ENCODE data around the gene TMEM125.

The TMEM125 gene

GRCh38 chr1:43234267-43234666, 35.5 kb upstream of the TMEM125 start:
- no peak overlapping the region for H3K4me2 ChIP-seq (ENCODE audit: low read length)
- H3K27me3 ChIP-seq (ENCODE audit: control insufficient read depth, insufficient read depth, low read length): no peaks in the 10 kb centered on the region
- peaks cover 14% of the 10 kb centered on the region for H3K4me1 ChIP-seq (ENCODE audit: control insufficient read depth, insufficient read depth, low read length)
- no peak overlapping the region for H3K9ac ChIP-seq (ENCODE audit: low read depth, low read length)
- H3K36me3 ChIP-seq (ENCODE audit: insufficient read depth, low read length): no peaks in the 10 kb centered on the region
- no peaks in the 10 kb centered on the region for H3K9me3 ChIP-seq (replicated peaks; ENCODE audit: low read length)
- no peak overlapping the region for H3K4me3 ChIP-seq (ENCODE audit: low read length)

- Histone ChIP-seq H3K9ac (ENCODE audit: low read depth, low read length) (no peak overlapping the region), H3K4me2 (ENCODE audit: low read length) (no peak overlapping the region), H3K4me3 (ENCODE audit: low read length) (no peak overlapping the region), H3K4me1 (ENCODE audit: control insufficient read depth, insufficient read depth, low read length) (peaks cover 14% of the 10 kb centered on the region), H3K27me3 (ENCODE audit: control insufficient read depth, insufficient read depth, low read length) (no peaks in the 10 kb centered on the region), H3K36me3 (ENCODE audit: insufficient read depth, low read length) (no peaks in the 10 kb centered on the region), H3K9me3 (replicated peaks; ENCODE audit: low read length) (no peaks in the 10 kb centered on the region)
Observed at GRCh38 chr1:43235040-43235439, 34.7 kb upstream of the TMEM125 start.

DNA sequence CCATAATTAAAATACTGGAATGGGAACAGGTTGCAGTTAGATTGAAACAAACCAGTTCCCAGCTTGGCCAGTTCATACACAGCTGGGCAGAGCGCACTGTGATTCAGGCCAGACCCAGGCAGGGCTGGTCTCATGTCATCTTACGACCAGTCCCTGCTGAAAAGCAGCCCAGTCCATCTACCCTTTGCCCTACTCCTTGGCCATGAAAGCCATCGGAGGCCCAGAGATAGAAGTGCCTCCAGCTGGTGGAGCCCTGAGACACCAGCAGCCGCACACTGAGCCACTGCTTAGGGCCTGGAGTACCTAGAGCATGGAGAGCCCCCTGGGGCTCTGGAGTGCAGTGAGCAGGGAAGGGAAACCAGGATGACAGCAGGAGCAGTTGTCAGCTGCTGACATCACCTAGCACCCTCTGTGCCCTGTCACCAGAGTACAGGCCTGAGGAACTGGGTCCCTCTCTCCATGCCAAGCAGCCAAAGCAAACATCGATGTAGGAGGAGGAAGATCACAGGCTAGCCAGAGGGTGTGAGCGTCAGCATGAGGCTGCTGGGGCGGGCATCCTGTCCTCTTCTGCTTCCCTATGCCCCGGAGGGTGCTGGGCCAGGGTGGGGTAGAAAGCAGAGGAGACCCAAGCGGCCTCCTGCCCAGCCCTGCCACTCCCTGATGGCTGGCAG, 34.2 kb upstream of the TMEM125 start:
- Histone ChIP-seq H3K4me2 (ENCODE audit: low read length) (no peak overlapping the region), H3K9me3 (replicated peaks; ENCODE audit: low read length) (no peaks in the 10 kb centered on the region), H3K4me1 (ENCODE audit: control insufficient read depth, insufficient read depth, low read length) (peaks cover 14% of the 10 kb centered on the region), H3K27me3 (ENCODE audit: control insufficient read depth, insufficient read depth, low read length) (no peaks in the 10 kb centered on the region), H3K9ac (ENCODE audit: low read depth, low read length) (no peak overlapping the region), H3K36me3 (ENCODE audit: insufficient read depth, low read length) (no peaks in the 10 kb centered on the region), H3K4me3 (ENCODE audit: low read length) (no peak overlapping the region)

GRCh38 chr1:43237121-43237520, 32.7 kb upstream of the TMEM125 start:
- no peaks in the 10 kb centered on the region for H3K9me3 ChIP-seq (replicated peaks; ENCODE audit: low read length)
- H3K4me1 ChIP-seq (ENCODE audit: control insufficient read depth, insufficient read depth, low read length): peaks cover 9% of the 10 kb centered on the region
- no peak overlapping the region for H3K4me3 ChIP-seq (ENCODE audit: low read length)
- H3K9ac ChIP-seq (ENCODE audit: low read depth, low read length): no peak overlapping the region
- H3K4me2 ChIP-seq (ENCODE audit: low read length): no peak overlapping the region
- no peaks in the 10 kb centered on the region for H3K27me3 ChIP-seq (ENCODE audit: control insufficient read depth, insufficient read depth, low read length)
- no peaks in the 10 kb centered on the region for H3K36me3 ChIP-seq (ENCODE audit: insufficient read depth, low read length)

DNA sequence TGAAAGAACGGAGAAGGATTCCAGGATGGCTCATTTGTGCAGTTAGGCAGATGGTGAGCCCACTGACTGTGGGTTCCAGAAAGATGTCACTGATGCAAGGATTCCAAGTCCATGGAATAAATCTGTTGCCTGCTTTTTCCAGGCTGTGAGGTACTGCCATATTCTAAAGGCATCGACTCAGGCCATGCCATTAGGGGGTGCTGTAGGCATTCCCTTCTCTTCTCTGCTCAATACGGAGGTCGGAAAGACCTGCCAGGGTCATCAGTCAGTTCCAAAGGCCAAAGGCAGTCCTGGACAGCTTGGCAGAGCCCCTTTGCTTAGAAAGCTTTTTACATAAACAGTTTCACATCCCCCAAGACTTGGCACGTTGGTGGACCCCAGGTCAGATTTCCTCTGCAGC, 31.7 kb upstream of the TMEM125 start:
- Histone ChIP-seq H3K4me1 (ENCODE audit: control insufficient read depth, insufficient read depth, low read length) (no peaks in the 10 kb centered on the region), H3K36me3 (ENCODE audit: insufficient read depth, low read length) (no peaks in the 10 kb centered on the region), H3K9me3 (replicated peaks; ENCODE audit: low read length) (no peaks in the 10 kb centered on the region), H3K27me3 (ENCODE audit: control insufficient read depth, insufficient read depth, low read length) (no peaks in the 10 kb centered on the region), H3K4me3 (ENCODE audit: low read length) (no peak overlapping the region), H3K4me2 (ENCODE audit: low read length) (no peak overlapping the region), H3K9ac (ENCODE audit: low read depth, low read length) (no peak overlapping the region)

GRCh38 chr1:43238991-43239469, 30.8 kb upstream of the TMEM125 start:
- no peak overlapping the region for H3K4me3 ChIP-seq (ENCODE audit: low read length)
- H3K27me3 ChIP-seq (ENCODE audit: control insufficient read depth, insufficient read depth, low read length): no peaks in the 10 kb centered on the region
- no peak overlapping the region for H3K4me2 ChIP-seq (ENCODE audit: low read length)
- no peaks in the 10 kb centered on the region for H3K4me1 ChIP-seq (ENCODE audit: control insufficient read depth, insufficient read depth, low read length)
- no peak overlapping the region for H3K9ac ChIP-seq (ENCODE audit: low read depth, low read length)
- H3K36me3 ChIP-seq (ENCODE audit: insufficient read depth, low read length): no peaks in the 10 kb centered on the region
- H3K9me3 ChIP-seq (replicated peaks; ENCODE audit: low read length): no peaks in the 10 kb centered on the region

GRCh38 chr1:43239484-43239883, 30.3 kb upstream of the TMEM125 start:
- no peak overlapping the region for H3K9ac ChIP-seq (ENCODE audit: low read depth, low read length)
- no peak overlapping the region for H3K4me3 ChIP-seq (ENCODE audit: low read length)
- H3K36me3 ChIP-seq (ENCODE audit: insufficient read depth, low read length): no peaks in the 10 kb centered on the region
- no peak overlapping the region for H3K4me2 ChIP-seq (ENCODE audit: low read length)
- no peaks in the 10 kb centered on the region for H3K4me1 ChIP-seq (ENCODE audit: control insufficient read depth, insufficient read depth, low read length)
- no peaks in the 10 kb centered on the region for H3K27me3 ChIP-seq (ENCODE audit: control insufficient read depth, insufficient read depth, low read length)
- no peaks in the 10 kb centered on the region for H3K9me3 ChIP-seq (replicated peaks; ENCODE audit: low read length)

GRCh38 chr1:43241413-43241836, 28.4 kb upstream of the TMEM125 start:
- no peak overlapping the region for H3K9ac ChIP-seq (ENCODE audit: low read depth, low read length)
- H3K4me2 ChIP-seq (ENCODE audit: low read length): no peak overlapping the region
- H3K4me1 ChIP-seq (ENCODE audit: control insufficient read depth, insufficient read depth, low read length): no peaks in the 10 kb centered on the region
- H3K36me3 ChIP-seq (ENCODE audit: insufficient read depth, low read length): no peaks in the 10 kb centered on the region
- no peaks in the 10 kb centered on the region for H3K27me3 ChIP-seq (ENCODE audit: control insufficient read depth, insufficient read depth, low read length)
- H3K9me3 ChIP-seq (replicated peaks; ENCODE audit: low read length): no peaks in the 10 kb centered on the region
- H3K4me3 ChIP-seq (ENCODE audit: low read length): no peak overlapping the region

- Histone ChIP-seq H3K4me2 (ENCODE audit: low read length) (no peak overlapping the region), H3K4me1 (ENCODE audit: control insufficient read depth, insufficient read depth, low read length) (no peaks in the 10 kb centered on the region), H3K4me3 (ENCODE audit: low read length) (no peak overlapping the region), H3K36me3 (ENCODE audit: insufficient read depth, low read length) (no peaks in the 10 kb centered on the region), H3K9me3 (replicated peaks; ENCODE audit: low read length) (peaks cover 4% of the 10 kb centered on the region), H3K9ac (ENCODE audit: low read depth, low read length) (no peak overlapping the region), H3K27me3 (ENCODE audit: control insufficient read depth, insufficient read depth, low read length) (no peaks in the 10 kb centered on the region)
Observed at GRCh38 chr1:43243299-43243698, 26.5 kb upstream of the TMEM125 start.

DNA sequence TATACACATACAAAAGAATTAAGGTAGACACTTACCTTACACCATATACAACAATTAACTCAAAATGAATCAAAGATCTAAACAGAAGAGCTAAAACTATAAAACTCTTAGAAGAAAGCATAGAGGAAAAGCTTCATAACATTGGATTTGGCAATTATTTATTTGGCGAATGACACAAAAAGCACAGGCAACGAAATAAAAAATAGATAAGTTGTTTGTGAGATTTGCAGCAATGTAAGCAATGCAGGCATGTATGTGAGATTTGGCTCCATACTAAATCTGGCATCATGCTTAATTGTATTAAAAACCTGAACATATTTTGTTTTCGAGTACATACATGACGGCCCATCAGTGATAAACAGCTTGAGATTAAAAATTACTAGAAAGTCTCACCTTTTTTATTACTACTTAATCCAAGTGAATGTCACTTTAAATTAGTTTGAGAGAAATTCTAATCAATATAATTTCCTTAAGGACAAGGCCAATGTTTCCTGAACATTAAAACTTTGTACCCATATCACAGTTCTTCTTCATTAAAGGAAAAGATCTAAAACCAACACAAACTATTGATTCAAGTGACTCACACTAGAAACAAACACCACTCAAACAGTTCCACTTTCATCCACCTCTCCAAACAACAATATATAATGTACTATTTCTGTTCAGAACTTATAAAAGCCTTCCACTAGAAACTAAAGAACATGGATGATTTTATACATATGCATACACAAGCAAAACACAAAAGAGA, 23.1 kb upstream of the TMEM125 start:
- Histone ChIP-seq H3K4me1 (ENCODE audit: control insufficient read depth, insufficient read depth, low read length) (no peaks in the 10 kb centered on the region), H3K36me3 (ENCODE audit: insufficient read depth, low read length) (no peaks in the 10 kb centered on the region), H3K4me3 (ENCODE audit: low read length) (no peak overlapping the region), H3K9ac (ENCODE audit: low read depth, low read length) (no peak overlapping the region), H3K4me2 (ENCODE audit: low read length) (no peak overlapping the region), H3K27me3 (ENCODE audit: control insufficient read depth, insufficient read depth, low read length) (peaks cover 10% of the 10 kb centered on the region), H3K9me3 (replicated peaks; ENCODE audit: low read length) (peaks cover 4% of the 10 kb centered on the region)

GRCh38 chr1:43247256-43247921, 22.4 kb upstream of the TMEM125 start:
- Histone ChIP-seq H3K4me3 (ENCODE audit: low read length) (no peak overlapping the region), H3K9ac (ENCODE audit: low read depth, low read length) (no peak overlapping the region), H3K4me1 (ENCODE audit: control insufficient read depth, insufficient read depth, low read length) (no peaks in the 10 kb centered on the region), H3K27me3 (ENCODE audit: control insufficient read depth, insufficient read depth, low read length) (peaks cover 14% of the 10 kb centered on the region), H3K9me3 (replicated peaks; ENCODE audit: low read length) (peaks cover 4% of the 10 kb centered on the region), H3K4me2 (ENCODE audit: low read length) (no peak overlapping the region), H3K36me3 (ENCODE audit: insufficient read depth, low read length) (no peaks in the 10 kb centered on the region)
